Measurements from ENCODE around the gene MARK1.
"Not testable (repeated sequence)": the region's sequence is repeated elsewhere in the genome, so short reads cannot be mapped to it uniquely, and the experiment has no call there.

The MARK1 gene

GRCh38 chr1:220529521-220530020 is 1.6 kb downstream of the MARK1 start:
- DNase-seq = no peak

GRCh38 chr1:220533504-220534109 is 5.7 kb downstream of the MARK1 start:
- no peak for DNase-seq

- no peak for DNase-seq
Measured at GRCh38 chr1:220544901-220545303, 17.0 kb downstream of the MARK1 start.

GRCh38 chr1:220550811-220551399 is 23.0 kb downstream of the MARK1 start:
- no peak for DNase-seq

- no peak for DNase-seq
Measured at GRCh38 chr1:220551718-220552117, 23.8 kb downstream of the MARK1 start.

GRCh38 chr1:220552672-220553260 is 24.8 kb downstream of the MARK1 start:
- peak; percentile 1 for DNase-seq

GRCh38 chr1:220556641-220557040 is 28.7 kb downstream of the MARK1 start:
- no peak for DNase-seq

GRCh38 chr1:220563564-220563963 is 35.6 kb downstream of the MARK1 start:
- DNase-seq = no peak

GRCh38 chr1:220564216-220564615 is 36.3 kb downstream of the MARK1 start:
- no peak for DNase-seq

GRCh38 chr1:220565670-220566069 is 37.7 kb downstream of the MARK1 start:
- DNase-seq = no peak

GRCh38 chr1:220566869-220567268 is 38.9 kb downstream of the MARK1 start:
- no peak for DNase-seq

- no peak for DNase-seq
Measured at GRCh38 chr1:220572416-220572815, 44.5 kb downstream of the MARK1 start.

GRCh38 chr1:220573836-220574235 is 45.9 kb downstream of the MARK1 start:
- DNase-seq = no peak

- DNase-seq = no peak
Measured at GRCh38 chr1:220575718-220576497, 48.0 kb downstream of the MARK1 start.

- no peak for DNase-seq
Measured at GRCh38 chr1:220577926-220578325, 50.0 kb downstream of the MARK1 start.

GRCh38 chr1:220579317-220579716 is 51.4 kb downstream of the MARK1 start:
- DNase-seq = no peak

GRCh38 chr1:220592714-220593113 is 64.8 kb downstream of the MARK1 start:
- no peak for DNase-seq

GRCh38 chr1:220594356-220594755 is 66.4 kb downstream of the MARK1 start:
- DNase-seq = no peak

- no peak for DNase-seq
Measured at GRCh38 chr1:220595179-220595578, 67.2 kb downstream of the MARK1 start.

- DNase-seq = no peak
Measured at GRCh38 chr1:220604926-220605325, 77.0 kb downstream of the MARK1 start.

- not testable (repeated sequence) for DNase-seq
Measured at GRCh38 chr1:220605651-220606050, 77.7 kb downstream of the MARK1 start.

GRCh38 chr1:220611100-220611499 is 83.2 kb downstream of the MARK1 start:
- not testable (repeated sequence) for DNase-seq

- no peak for DNase-seq
Measured at GRCh38 chr1:220616836-220617235, 88.9 kb downstream of the MARK1 start.
